Measurements from ENCODE around the gene CD276.

CD276 gene

DNA sequence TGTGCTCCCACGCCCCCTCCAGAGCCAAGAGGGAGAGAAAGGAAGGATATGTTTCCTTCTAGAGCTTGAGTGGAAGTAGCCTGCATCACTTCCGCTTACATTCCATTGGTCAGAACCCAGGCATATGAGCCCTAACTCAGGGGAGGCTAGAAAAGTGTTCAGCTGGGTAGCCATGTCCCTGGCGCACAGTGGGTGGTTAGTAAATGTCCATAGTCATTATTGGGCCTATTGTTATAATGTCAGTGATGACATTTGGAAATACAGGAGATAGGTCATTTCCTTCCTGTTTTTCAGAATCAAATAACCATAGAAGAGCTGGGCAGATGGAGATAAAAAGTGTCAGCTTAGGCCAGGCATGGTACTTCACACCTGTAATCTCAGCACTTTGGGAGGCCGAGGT is 27.3 kb downstream of the CD276 start:
- no peak for TF ChIP-seq CTCF (IDR thresholded peaks at IDR 0.05; ENCODE audit: low read depth, low read length, missing control alignments)
- H3K4me3 ChIP-seq (ENCODE audit: low read depth, low read length), result no peak overlapping the region
- DNase-seq (ENCODE audit: low read depth), result no peak

GRCh38 chr15:73712107-73712506 is 27.9 kb downstream of the CD276 start:
- H3K4me3 ChIP-seq (ENCODE audit: low read depth, low read length), result no peak overlapping the region
- DNase-seq (ENCODE audit: low read depth), result no peak
- no peak for TF ChIP-seq CTCF (IDR thresholded peaks at IDR 0.05; ENCODE audit: low read depth, low read length, missing control alignments)

- H3K4me3 ChIP-seq (ENCODE audit: low read depth, low read length), result no peak overlapping the region
- no peak for TF ChIP-seq CTCF (IDR thresholded peaks at IDR 0.05; ENCODE audit: low read depth, low read length, missing control alignments)
- DNase-seq (ENCODE audit: low read depth), result no peak
These were observed 30.6 kb downstream of the CD276 start for GRCh38 chr15:73714695-73715301.

DNA sequence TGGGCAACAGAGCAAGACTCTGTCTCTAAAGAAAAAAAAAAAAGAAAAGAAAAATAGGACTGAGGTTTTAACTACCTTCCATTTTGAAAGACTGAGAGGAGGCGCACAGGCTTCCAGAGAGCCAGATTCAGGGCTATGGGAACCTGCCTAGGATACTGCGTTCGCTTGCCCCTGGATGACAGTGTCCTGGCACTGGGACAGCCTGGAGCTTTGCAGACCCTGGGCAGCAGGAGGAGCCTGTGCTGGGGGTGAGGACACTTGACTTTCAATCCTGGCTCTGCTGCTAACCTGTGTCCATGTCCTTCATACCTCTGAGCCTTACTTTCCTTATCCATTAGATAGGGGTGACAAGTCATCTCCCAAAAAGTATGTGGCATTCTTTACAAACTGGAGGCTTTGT is 31.2 kb downstream of the CD276 start:
- no peak overlapping the region for H3K4me3 ChIP-seq (ENCODE audit: low read depth, low read length)
- TF ChIP-seq CTCF (IDR thresholded peaks at IDR 0.05; ENCODE audit: low read depth, low read length, missing control alignments), result no peak
- no peak for DNase-seq (ENCODE audit: low read depth)

DNA sequence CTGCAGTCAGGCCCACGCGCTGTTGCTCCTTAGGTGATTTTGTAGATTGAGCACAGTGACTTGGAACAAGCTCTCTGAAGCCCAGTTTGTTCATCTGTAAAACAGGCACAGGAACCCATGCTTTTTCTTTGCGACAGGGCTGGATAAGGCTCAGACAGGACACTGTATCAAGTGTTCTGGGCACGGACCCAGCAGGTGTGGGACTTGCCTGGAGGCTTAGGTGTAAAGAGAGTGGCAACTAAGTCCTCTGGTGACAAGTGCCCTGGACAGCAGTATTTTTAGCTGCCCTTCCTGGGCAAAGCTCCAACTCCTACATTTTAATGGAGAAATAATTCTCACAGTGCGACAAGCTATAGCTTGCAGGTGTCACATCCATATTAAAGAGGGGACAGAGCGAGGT is 32.2 kb downstream of the CD276 start:
- no peak for TF ChIP-seq CTCF (IDR thresholded peaks at IDR 0.05; ENCODE audit: low read depth, low read length, missing control alignments)

GRCh38 chr15:73717206-73717605 is 33.0 kb downstream of the CD276 start:
- no peak for DNase-seq (ENCODE audit: low read depth)
- H3K4me3 ChIP-seq (ENCODE audit: low read depth, low read length), result no peak overlapping the region
- no peak for TF ChIP-seq CTCF (IDR thresholded peaks at IDR 0.05; ENCODE audit: low read depth, low read length, missing control alignments)

More for the DNA sequence above, 32.2 kb downstream of the CD276 start:
- DNase-seq (ENCODE audit: low read depth), result no peak
- H3K4me3 ChIP-seq (ENCODE audit: low read depth, low read length), result no peak overlapping the region

- no peak for TF ChIP-seq CTCF (IDR thresholded peaks at IDR 0.05; ENCODE audit: low read depth, low read length, missing control alignments)
- DNase-seq (ENCODE audit: low read depth), result no peak
- H3K4me3 ChIP-seq (ENCODE audit: low read depth, low read length), result no peak overlapping the region
These were observed 33.6 kb downstream of the CD276 start for GRCh38 chr15:73717802-73718201.
